NCI-H2081 (cell line): ENCODE results near the gene GORASP2.

Source experiments
- DNase-seq, 2 experiments: peaks; one replicate each; lab custom pipeline; 2025; lab: John Stamatoyannopoulos, UW

Gene GORASP2

DNA sequence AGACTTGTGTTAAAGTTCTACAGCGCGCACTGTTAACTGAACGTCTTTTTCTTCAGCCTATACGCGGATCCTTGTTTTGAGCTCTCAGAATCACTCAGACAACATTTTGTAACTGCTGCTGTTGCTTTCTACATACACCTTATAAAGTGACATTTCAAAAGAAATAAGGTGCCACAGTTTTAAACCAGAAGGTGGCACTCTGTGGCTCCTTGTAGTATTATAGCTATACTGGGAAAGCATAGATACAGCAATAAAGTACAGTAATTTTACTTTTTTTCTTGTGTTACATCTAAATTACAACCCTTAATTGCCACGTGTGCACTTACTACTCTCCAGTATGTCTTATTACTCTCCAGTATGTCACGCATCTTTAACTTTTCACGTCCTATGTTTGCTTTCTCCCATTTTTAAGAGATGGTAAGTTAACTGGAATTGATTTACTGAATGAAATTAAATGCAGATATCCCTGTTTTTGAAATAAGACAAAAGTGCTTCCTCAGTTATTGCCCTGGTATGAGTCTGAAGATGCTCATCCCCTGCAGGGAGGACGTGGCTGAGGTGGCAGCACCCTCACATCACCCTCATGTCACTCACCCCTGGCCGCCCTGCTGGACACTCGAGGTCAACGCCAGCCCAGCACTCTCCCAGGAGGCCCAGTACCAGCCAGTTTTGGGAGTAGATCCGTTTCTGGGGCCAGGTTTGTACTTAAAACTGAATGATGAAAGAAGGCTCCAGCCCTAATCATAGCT lies 37.8 kb downstream of the GORASP2 start:
- DNase-seq, result no peak

DNA sequence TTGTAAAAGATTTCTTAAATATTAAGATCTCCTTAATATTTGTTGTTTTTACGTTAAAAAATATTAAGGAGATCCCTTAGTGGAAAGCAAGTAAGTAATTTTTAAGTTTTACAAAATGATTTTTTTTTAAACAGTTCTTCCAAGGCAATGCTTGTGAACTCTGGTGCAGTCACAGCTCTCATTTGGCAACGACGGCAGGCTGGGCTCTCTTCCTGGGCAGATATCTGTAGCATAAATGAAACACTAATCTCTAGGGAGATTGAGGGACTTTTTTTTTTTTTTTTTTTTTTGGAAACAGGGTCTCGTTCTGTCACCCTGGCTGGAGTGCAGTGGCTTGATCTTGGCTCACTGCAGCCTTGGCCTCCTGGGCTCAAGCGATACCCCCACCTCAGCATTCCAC lies 38.5 kb downstream of the GORASP2 start:
- DNase-seq, result no peak

DNA sequence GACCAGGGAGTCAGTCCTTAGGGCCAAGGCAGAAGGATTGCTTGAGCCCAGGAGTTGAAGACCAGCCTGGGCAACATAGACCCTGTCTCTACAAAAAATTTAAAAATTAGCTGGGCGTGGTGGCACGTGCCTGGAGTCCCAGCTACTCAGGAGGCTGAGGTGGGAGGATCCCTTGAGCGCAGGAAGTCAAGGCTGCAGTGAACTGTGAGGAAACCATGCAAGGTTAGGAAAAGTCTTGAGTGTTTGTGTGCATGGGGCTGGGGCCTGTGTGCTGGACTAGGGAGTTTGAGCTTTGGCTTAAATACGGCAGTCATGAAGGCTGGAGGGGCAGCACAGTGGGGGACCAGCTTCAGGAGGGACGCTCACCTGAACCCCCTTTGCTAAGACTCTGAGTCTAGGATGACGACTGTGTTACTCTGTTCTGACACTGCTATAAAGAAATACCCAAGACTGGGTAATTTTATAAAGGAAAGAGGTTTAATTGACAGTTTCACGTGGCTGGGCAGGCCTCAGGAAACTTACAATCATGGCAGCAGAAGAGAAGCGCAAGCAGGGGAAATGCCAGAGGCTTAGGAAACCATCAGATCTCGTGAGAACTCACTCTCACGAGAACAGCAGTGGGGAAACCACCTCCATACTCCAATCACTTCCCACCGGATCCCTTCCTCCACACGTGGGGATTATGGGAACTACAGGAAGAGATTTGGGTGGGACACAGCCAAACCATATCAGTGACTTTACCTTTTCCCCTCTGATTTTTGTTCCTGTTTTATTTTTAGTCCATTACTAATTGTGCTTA lies 39.4 kb downstream of the GORASP2 start:
- no peak for DNase-seq

DNA sequence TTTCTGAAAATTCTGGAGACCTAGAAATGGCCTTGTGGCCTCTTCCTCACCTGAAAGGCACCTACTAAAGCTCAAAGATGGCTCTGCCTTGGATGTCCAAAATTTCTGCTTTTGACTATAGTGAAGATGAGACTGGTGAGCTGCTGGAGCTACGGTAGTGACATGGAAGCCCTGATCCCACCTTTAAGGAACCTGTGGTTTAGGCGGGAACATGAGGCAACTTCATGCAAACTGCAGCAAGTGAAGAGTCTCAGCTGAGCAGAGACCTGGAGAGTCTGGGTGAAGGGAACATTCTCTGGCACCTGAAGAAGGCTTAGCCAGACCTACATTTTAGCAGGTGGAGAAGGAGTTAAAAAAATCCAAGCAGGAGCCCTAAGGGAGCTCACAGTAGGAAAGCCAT lies 40.0 kb downstream of the GORASP2 start:
- DNase-seq, result no peak

DNA sequence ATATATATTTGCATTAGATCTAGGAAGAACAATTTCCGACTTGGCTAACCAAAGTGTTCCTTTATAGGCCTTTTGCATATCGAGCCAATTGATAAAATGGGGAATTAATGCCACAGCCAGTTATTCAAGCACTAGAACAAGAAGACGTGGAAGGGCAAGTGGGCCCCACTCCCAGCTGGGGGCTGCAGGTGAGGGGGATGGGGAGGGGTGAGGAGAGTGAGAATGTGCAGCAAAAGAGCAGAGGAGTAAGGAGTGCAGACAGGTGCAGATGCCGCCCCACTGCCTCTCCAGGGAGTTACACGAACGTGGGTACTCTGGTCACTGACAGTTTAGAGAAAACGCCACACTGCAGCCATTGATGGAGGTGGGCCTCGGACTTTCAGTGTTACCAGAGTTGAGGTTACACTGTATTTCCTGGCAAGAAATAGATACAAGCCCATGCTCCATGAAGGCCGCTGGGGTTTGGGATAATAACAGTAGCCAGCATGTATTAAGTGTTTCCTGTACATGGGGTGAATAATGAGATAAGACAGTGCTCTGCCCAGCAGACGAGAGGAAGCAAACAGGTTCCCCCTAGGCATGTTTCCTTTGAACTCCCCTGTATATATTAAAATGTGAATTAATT lies 40.9 kb downstream of the GORASP2 start:
- peak in 1 of 2 experiments; percentile 32 for DNase-seq

DNA sequence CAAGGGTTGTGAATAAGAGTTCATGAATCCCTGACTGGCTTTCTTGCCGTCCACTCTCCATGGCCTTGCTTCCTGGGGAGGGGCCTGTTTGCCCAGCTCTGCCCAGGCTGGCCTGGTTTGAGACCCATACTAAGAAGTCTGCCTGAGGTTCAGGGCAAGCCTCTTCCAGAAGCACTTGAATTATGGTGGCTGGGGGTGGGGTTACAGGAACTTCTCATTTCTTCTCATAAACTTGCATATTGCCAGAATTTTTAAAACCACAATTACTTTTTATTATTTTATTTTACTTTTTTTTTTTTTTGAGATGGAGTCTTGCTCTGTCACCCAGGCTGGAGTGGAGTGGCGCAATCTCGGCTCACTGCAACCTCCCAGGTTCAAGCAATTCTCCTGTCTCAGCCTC lies 42.0 kb downstream of the GORASP2 start:
- DNase-seq, result no peak

DNA sequence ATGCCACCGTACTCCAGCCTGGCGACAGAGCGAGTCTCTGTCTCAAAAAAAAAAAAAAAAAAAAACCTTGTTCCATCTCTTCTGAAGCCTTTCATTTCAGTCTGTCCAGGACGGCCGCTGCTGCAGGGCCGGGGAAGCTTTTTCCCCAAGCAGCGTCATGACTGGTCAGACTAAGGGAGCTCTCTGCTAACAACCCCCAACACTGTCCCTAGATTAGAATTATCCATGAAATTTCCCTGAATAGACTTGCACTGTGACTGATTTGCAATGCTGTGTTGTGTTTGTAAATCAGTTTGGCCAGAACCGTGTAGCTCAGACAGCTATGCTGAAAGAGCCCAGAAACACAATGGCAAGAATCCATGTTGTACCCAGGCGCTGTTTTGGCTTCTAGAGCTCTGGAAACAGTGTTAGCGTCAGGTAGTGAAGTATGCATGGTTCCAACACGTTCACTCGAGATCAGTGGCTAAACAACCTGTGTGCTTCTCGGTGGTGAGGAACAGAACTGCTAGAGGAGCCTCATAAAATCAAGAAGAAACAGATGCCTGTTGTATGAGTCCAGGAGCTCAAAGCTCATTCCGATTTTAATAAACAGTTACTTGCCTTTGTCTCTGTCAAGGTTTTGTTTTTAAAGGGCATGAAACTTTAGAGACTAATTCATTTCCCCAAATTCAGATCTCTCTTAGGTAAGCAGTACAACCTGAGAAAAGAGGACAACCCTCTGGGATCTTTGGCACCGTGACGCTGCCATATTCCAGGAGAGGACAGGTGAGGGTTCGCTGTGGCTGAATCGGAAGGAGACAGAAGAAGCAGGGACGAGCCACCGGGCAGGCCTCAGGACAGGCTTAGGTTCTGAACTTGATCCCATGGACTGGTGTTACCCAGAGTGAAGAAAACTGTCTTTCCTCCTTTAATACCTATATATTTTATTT lies 43.5 kb downstream of the GORASP2 start:
- peak in 1 of 2 experiments; percentile 19 for DNase-seq

DNA sequence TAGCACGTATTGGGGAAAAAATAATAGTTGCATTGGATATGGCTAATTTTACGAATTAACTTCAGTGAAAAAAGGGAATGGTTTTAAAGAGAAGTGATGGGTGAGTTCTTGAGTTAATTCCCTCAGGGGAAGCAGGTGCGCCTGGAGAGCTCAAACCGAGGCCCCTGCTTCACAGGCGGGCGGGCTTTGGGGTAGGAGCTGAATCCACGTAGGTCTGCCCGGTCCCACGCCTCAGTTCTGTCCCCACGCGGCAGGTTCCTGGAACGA lies 44.1 kb downstream of the GORASP2 start:
- no peak for DNase-seq

DNA sequence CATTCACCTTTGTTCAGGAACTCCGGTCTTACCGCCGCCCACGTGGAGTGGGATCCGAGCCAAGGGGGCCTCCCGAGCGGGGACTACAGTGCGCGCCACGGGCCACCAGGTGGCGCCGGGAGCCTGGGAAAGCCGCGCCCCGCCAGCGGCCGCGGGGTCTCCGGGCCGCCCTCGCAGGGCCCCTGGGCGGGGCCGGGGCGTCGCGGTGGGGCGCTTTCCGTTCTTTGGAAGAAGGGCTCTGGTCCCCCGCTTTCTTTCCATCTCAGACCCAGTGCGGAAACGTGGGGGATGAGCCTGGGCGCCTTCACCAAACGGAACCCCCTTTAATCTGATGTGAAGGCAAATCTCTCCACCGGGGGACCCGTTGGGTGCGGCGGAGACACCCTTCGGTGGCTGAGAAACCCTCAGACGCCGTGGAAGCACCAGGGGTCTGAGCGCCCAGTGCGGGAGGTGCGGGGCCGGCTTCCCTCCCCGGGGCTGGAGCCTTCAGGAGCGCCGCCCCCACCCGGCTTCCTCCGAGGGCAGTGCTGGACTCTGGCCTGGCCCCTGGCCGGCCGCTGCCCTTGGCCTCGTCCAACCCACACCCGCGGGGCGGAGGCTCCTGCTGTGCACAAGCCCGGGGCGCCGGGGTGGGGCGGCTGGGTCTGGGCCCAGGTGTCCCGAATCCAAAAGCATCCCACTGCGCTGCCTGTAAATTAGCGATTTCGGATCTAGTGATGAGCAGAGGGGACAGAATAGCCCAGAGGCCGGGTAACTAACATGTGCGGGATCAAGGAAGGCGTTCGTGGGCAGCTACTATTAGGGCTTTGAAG lies 44.6 kb downstream of the GORASP2 start:
- DNase-seq, result peak; percentile 91

DNA sequence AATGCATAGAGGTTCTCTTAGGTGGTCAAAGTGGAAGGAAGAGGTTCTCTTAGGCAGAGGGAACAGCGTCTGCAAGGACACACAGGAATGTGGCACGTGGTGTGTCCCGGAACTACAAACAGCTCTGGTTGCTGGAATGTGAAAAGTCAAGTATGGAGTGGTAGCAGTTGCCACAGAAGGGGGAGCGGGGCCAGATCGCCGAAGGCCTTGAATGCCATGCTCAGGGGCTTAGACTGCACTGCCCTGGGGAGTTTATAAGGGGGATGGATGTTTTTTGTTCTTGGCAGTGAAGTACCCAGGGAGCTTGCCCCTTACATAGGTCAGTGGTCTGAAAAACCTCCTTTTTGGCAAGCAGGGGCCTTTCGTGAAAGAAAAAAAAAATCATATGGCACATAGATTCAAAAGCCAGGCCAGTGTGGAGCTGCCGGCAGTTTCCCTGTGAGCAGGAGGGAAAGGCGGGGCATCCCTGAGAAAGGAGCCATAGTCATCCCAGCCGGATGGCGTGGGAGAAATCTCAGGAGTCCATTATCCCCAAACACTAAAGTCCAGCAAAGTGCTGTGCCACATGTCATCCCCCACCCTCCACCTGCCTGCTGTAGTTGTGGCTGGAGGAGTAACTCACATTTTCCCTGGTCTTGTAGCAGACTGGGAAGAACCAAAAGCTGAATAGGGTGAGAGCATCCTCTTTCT lies 45.4 kb downstream of the GORASP2 start:
- no peak for DNase-seq

DNA sequence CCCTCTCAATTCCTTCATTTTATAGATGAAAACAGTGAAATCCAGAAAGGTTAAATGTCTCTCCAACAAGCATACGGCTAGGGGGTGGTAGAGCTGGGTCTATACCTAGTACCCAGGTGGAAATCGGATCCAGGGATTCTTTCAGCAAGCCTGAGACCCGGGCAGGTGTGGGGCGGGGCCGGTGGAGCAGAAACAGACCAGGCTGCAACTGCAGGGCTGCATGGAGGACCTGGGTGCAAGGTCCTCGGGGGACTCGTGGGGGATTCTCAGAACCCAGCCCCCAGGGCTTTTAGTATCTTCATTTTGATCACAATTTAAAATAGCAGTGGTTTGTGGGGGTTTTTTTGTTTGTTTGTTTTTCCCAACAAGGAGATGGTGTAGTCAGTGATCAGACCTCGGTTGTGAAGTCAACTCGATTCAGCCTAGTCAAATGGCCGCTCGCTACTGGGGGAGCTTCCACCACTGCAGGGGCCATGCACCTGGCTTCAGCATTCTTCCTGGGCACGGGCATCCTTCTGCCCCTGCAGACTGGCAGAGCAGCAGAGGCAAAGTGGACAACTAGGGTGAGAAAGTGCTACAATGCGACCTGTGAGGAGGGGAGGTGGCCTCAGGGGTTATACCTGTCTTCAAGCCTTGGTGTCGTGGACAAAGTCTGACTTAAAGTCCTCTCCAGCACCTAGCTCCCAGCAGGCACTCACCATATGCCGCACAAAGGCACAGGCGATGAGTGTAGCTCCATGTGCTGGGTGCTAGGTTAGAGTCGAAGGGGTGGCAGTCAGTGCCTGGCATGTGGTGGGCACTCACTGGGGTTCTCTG lies 46.3 kb downstream of the GORASP2 start:
- no peak for DNase-seq

DNA sequence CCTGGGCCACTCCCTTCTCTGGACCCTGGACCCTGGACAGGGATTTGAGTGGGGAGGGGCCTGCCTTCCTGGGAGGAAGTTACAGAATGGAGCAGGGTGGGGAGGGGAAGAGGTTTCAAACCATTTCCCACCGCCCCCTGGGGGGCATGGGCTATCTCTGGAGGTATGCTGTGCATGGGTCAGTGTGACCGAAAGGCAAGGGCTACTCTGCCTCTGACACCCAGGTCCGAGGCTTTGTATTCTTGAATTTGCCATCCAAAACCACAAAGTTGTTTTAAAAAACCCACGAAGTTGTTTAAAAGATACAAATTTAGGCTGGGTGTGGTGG lies 46.9 kb downstream of the GORASP2 start:
- DNase-seq, result no peak

DNA sequence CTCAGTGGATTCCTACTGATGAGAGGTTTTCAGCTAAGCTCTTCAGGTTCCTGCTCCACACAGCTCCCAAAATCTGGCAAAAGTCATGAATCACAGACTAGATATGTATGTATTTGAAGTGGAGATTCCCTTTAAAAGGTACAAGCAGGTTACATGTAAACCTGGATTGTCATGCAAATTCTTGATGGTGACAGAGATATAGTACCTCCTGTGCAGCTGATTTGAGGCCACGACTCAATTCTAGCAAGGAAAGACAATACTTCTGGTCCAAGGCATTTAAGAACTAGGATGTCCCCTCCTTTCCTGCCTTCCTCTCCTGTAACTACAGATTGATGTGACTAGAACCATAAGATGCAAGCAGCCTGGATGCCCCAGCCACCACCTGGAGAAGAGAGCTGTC lies 55.0 kb downstream of the GORASP2 start:
- DNase-seq, result no peak

DNA sequence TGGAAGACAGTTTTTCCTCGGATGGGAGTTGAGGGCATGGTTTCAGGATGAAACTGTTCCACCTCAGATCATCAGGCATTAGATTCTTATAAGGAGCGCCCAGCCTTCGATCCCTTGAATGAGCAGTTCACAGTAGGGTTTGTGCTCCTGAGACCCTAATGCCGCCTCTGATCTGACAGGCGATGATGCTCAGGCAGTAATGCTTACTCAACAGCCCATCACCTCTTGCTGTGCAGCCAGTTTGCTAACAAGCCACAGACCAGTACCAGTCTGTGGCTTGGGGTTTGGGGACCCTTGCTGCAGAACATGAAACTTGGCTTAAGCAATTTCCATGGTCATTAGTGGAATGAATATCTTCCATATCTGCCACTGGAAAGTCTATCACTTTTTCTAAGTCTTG lies 56.4 kb downstream of the GORASP2 start:
- no peak for DNase-seq

DNA sequence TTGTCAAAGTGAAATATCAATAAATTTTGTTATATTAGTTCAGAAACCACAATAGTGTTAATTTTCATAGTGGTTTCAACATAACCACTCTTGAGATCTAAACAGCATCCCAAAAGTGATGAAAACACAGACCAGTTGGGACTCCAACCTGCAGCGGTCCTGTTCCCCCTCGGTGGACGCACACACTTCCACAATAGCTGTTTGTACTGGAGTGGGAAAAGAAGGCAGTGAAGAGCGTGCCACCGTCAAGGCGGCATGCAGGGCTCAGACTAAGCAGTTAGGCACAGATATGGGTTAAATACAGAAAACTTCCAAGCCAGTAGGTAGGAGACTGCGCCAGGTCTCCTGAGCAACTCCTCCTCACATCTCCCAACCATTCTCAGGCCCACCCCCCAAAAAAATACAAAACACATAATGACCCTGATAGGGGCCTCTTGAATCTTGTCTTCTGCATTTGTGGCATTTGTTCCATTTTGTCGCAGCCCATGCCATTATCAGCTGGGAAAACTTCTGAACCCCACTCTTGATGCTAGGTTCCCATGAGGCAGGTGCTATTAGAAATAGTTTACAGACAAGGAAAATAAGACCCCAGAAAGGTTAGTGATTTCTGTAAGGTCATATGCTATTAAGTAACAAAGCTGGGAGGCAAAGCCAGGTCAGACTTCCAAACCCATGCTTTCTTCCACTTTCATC lies 57.7 kb downstream of the GORASP2 start:
- no peak for DNase-seq

DNA sequence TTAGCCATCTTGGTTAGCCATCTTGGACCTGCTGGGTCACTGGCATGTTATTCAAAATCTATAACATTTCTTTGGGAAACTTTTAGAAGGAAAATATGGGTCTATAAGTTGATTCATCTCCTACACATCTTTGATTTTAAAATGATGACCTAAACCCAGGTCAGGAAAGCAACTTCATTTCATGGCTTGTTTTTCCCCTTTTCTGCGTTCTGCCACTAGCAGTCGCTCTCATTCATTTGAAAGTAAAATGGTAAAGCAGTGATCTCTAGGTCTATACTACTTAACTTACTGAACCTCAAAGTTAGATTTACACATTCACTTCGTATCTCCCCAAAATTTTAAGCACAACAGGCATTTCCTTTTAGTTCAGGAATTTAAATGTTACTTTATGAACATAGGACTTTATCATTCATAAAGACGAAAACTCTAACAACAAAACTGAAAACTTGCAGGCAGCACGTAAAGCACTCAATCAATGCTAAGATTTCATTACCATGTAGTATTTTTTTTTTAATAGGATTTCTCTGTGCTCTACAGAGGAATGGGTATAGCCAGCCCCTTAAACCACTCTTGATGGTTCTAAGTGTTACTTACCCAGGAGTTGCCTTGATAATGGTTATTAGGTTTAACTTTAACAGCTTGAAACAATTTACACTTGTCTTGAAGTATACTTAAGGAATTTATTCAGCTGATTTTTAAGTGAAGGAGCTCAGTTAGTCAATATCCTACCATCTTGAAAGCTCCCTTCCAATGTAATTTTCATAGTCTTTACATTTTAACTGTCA lies 62.5 kb downstream of the GORASP2 start:
- DNase-seq, result no peak

DNA sequence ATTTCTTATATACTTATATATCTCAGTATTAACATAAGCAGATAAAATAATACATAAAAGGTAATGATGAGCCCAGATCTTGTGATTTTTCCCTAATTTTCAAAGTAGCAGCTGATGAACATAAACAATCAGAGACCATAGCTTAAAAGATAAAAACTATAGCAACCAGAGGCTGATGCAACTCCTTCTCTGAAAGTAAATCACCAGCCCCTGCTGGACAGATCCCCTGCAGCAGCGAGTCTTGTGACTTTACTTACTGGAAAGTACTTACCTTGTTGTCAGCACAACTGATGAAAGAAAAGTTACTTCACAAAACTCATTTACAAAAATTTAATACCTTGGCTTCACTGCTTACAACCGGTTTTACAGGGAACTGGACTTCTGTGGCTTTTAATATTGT lies 67.3 kb downstream of the GORASP2 start:
- no peak for DNase-seq

DNA sequence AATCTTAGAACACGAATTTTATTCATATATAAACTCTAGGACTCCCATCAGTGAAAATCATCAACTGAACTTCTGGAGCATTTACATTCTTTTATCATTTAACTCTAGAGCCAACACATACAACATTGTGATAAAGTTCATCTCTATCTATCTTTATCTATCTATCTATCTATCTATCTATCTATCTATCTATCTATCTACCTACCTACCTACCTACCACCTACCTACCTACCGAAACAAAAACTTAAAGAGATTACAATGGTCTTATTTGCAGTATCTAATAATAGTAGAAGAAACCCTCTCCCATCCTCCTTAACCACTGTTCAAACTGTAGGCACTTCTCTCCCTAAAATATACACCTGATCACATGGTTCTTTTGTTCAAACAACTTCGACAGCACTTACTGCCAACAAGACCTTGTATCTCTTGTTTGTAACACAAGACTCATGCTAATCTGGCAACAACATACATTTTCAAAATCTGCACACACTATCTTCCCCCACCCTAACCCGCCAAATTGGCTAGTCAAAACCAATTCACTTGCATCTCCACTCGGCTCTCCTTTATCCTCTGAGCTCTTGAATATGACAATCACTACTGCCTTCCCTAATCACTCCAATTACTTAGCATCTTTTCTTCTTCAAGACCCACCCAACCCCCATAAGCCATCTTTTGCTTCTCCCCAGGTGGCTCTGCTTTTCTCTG lies 69.0 kb downstream of the GORASP2 start:
- no peak for DNase-seq
